GM13976 (cell line): ENCODE results near the gene BNIPL.

Experiments used
- DNase-seq: peaks from one replicate; pipeline ENCODE4 v3.0.0; 2012; ENCODE audit warnings: low spot score
- CTCF ChIP-seq: IDR thresholded peaks from 2 replicates; pipeline ENCODE4 v1.5.1; 2012; ENCODE audit warnings: borderline replicate concordance, mild to moderate bottlenecking; ENCODE audit not compliant: insufficient read depth; ENCODE audit errors: extremely low read depth, missing control alignments, control extremely low read depth
- in situ Hi-C: fragments of 300-500 bp; cut with MboI; formaldehyde crosslinking; loops from one replicate; pipeline ENCODE4 v1.12.0; 2022; ENCODE audit warnings: low sequenced_read_pairs, mixed read lengths, inconsistent platforms; ENCODE audit not compliant: unreplicated experiment

The BNIPL gene

GRCh38 chr1:151002051-151002450 is 34.3 kb upstream of the BNIPL start:
- TF ChIP-seq CTCF, result no peak
- in situ Hi-C loops, result no loop called here
- no peak for DNase-seq

- no peak for TF ChIP-seq CTCF
- no peak for DNase-seq
- in situ Hi-C loops, result no loop called here
Measured at GRCh38 chr1:151002611-151003010, 33.8 kb upstream of the BNIPL start.

- in situ Hi-C loops, result no loop called here
- TF ChIP-seq CTCF, result no peak
- no peak for DNase-seq
Measured at GRCh38 chr1:151003180-151003579, 33.2 kb upstream of the BNIPL start.

GRCh38 chr1:151005729-151006319 is 30.6 kb upstream of the BNIPL start:
- no peak for DNase-seq
- TF ChIP-seq CTCF, result no peak
- in situ Hi-C loops, result no loop called here

- in situ Hi-C loops, result no loop called here
- TF ChIP-seq CTCF, result peak; percentile 35
- peak; percentile 66 for DNase-seq
Measured at GRCh38 chr1:151006327-151007052, 29.9 kb upstream of the BNIPL start, which contains the start of gene MINDY1. MINDY1 (minus strand) TSS chr1:151006902; CDS start chr1:151002617, 4,285 bp downstream.

GRCh38 chr1:151007853-151008243 is 28.5 kb upstream of the BNIPL start:
- in situ Hi-C loops, result no loop called here
- TF ChIP-seq CTCF, result no peak
- no peak for DNase-seq
